Spleen (tissue), 11 donors: ENCODE data around the gene CEMP1. TPM values are rescaled to one million over a fixed set of nuclear protein-coding genes. Genes with fewer than 3 reads are reported as not detected.

ENCODE experiments used
- DNase-seq: peaks from one replicate; pipeline ENCODE4 v3.0.0-alpha.2; 2020
- H3K27ac ChIP-seq, 8 donors: fragments of 200-600 bp; sonication (generic) in 7 of 8; 1 replicate in 4 of 8; 2 replicates in 4 of 8; pipeline versions ENCODE4 v1.5.0 to v1.8.0; 2016 to 2021; ENCODE audit warnings: inconsistent platforms in 4 of 8, mild to moderate bottlenecking in 4 of 8, moderate library complexity in 1 of 8
- H3K27me3 ChIP-seq, 7 donors: fragments of 200-600 bp; sonication (generic) in 6 of 7; replicated peaks in 1 of 7; 1 replicate in 4 of 7; 2 replicates in 3 of 7; pipeline versions ENCODE4 v1.5.0 to v1.8.0; 2016 to 2021; ENCODE audit warnings: inconsistent platforms in 3 of 7, mild to moderate bottlenecking in 1 of 7
- H3K36me3 ChIP-seq, 6 donors: fragments of 200-600 bp; sonication (generic) in 5 of 6; 1 replicate in 4 of 6; 2 replicates in 2 of 6; pipeline versions ENCODE4 v1.5.0 to v1.8.0; 2016 to 2021; ENCODE audit warnings: inconsistent platforms in 2 of 6
- H3K4me1 ChIP-seq, 6 donors: fragments of 200-600 bp; sonication (generic) in 5 of 6; 1 replicate in 3 of 6; 2 replicates in 3 of 6; pipeline versions ENCODE4 v1.5.0 to v1.8.0; 2016 to 2021; ENCODE audit warnings: inconsistent platforms in 3 of 6
- H3K4me3 ChIP-seq, 8 donors: fragments of 200-600 bp; sonication (generic) in 7 of 8; 1 replicate in 4 of 8; 2 replicates in 4 of 8; pipeline versions ENCODE4 v1.5.0 to v1.8.0; 2016 to 2021; ENCODE audit warnings: inconsistent platforms in 4 of 8, mild to moderate bottlenecking in 4 of 8, moderate library complexity in 2 of 8
- H3K9me3 ChIP-seq, 8 donors: fragments of 200-600 bp; sonication (generic) in 7 of 8; 1 replicate in 4 of 8; 2 replicates in 4 of 8; pipeline versions ENCODE4 v1.5.0 to v1.8.0; 2016 to 2021; ENCODE audit warnings: inconsistent platforms in 4 of 8
- CTCF ChIP-seq, 11 experiments: fragments of 200-600 bp in 7 of 11; fragments of 450-650 bp in 4 of 11; sonication (generic) in 4 of 11; IDR thresholded peaks in 8 of 11; conservative IDR thresholded peaks in 3 of 11; 1 replicate in 7 of 11; 2 replicates in 4 of 11; pipeline versions ENCODE4 v1.4.0 to v1.8.0; 2016 to 2021; ENCODE audit warnings: antibody characterized with exemption in 11 of 11, inconsistent platforms in 4 of 11, mild to moderate bottlenecking in 1 of 11
- POLR2A ChIP-seq, 3 donors: fragments of 450-650 bp; IDR thresholded peaks; one replicate each; pipeline ENCODE4 v1.5.1; 2017; ENCODE audit warnings: antibody characterized with exemption in 3 of 3, mild to moderate bottlenecking in 1 of 3
- POLR2AphosphoS5 ChIP-seq, 3 donors: sonication (generic); formaldehyde crosslinking; IDR thresholded peaks; one replicate each; pipeline ENCODE4 v1.5.1; 2017; ENCODE audit warnings: antibody characterized with exemption in 3 of 3
- WGBS, 5 donors: extraction: QIAGEN DNeasy Blood & Tissue Kit in 3 of 5; methylation state at CpG; one replicate each; pipeline versions ENCODE4 v1.1.5 to v1.1.7; 2013 to 2018; 5-methylcytosine and 5-hydroxymethylcytosine counted together
- intact Hi-C: fragments of 100-400 bp; cut with DNase I; formaldehyde crosslinking; loops from one replicate; pipeline ENCODE4 v1.15.0; 2023; ENCODE audit warnings: low total_unique reads
- polyA plus RNA-seq, 3 donors: library from polyadenylated mRNA; stranded (reverse); fragments of 200-250 nt; gene quantifications; one replicate each; pipeline ENCODE4 v1.2.1, GENCODE V29; 2013
- total RNA-seq, 7 donors: library from RNA; depleted of rRNA in 3 of 7; stranded (reverse); fragments of >200 nt in 3 of 7; fragmentation: NEBNext Ultra II Directional in 4 of 7; extraction: Animal tissue kit (Norgen Biotek cat#: 25700) in 4 of 7; gene quantifications; one replicate each; pipeline versions ENCODE4 v1.1.0 to v1.2.1, GENCODE V29; 2016 to 2021
- donor health status: healthy with polysubstance abuse.
- donor health status: DM: no; HTN: no; CAD: no; lungs with moderate emphysema.
- donor health status: DM: no; HTN: no; CAD: no.
- donor health status: Bipolar disorder and iron deficiency.
- donor health status: healthy.
- donor health status: DM: no; HTN: no; CAD: no.
- donor health status: DM: yes; HTN: yes; CAD: no.

Gene CEMP1
- total and polyA plus RNA-seq, 10 donors = 0.37 to 1.5 (median 0.74) TPM; not detected in 5

GRCh38 chr16:2483939-2484897, 47.0 kb downstream of the CEMP1 start:
- no peak overlapping the region for H3K27ac ChIP-seq
- no peak overlapping the region for H3K4me3 ChIP-seq

GRCh38 chr16:2482708-2483534, 48.3 kb downstream of the CEMP1 start:
- DNase-seq = no peak
- H3K4me1 ChIP-seq = peaks cover 7 to 57% (median 25%) of the 10 kb centered on the region in 6 donors
- H3K4me3 ChIP-seq = peak overlapping the region in 1 of 8 donors; percentile 8
- TF ChIP-seq CTCF (IDR thresholded peaks at IDR 0.05 in 8 of 11, conservative IDR thresholded peaks at IDR 0.05 in 3 of 11) = no peak
- TF ChIP-seq POLR2AphosphoS5 (IDR thresholded peaks at IDR 0.05) = peak; percentile 11 to 67 (median 44)
- H3K36me3 ChIP-seq = peaks cover 0 to 19% (median 0%) of the 10 kb centered on the region in 6 donors
- WGBS, 5 donors = 61 to 79% (median 68%) methylated on average over 31 to 32 of the region's 32 CpGs
- intact Hi-C loops = no loop called here
- H3K27me3 ChIP-seq = no peaks in the 10 kb centered on the region
- no peaks in the 10 kb centered on the region for H3K9me3 ChIP-seq
- H3K27ac ChIP-seq = peak overlapping the region in 7 of 8 donors; percentile 9 to 68 (median 46)

More at GRCh38 chr16:2483939-2484897, 47.0 kb downstream of the CEMP1 start:
- Histone ChIP-seq H3K27me3 (no peaks in the 10 kb centered on the region), H3K4me1 (peaks cover 7 to 61% (median 28%) of the 10 kb centered on the region in 6 donors), H3K9me3 (no peaks in the 10 kb centered on the region), H3K36me3 (peaks cover 0 to 18% (median 0%) of the 10 kb centered on the region in 6 donors)
- 90 to 95% (median 93%) methylated on average over 15 to 16 of the region's 16 CpGs for WGBS, 5 donors
- no peak for DNase-seq
- intact Hi-C loops = no loop called here
- no peak for TF ChIP-seq CTCF (IDR thresholded peaks at IDR 0.05 in 8 of 11, conservative IDR thresholded peaks at IDR 0.05 in 3 of 11)
- TF ChIP-seq POLR2A (IDR thresholded peaks at IDR 0.05) = no peak
- TF ChIP-seq POLR2AphosphoS5 (IDR thresholded peaks at IDR 0.05) = no peak

GRCh38 chr16:2482249-2482648, 49.0 kb downstream of the CEMP1 start:
- TF ChIP-seq POLR2AphosphoS5 (IDR thresholded peaks at IDR 0.05) = no peak
- no peak for TF ChIP-seq CTCF (IDR thresholded peaks at IDR 0.05 in 8 of 11, conservative IDR thresholded peaks at IDR 0.05 in 3 of 11)
- TF ChIP-seq POLR2A (IDR thresholded peaks at IDR 0.05) = no peak
- peak overlapping the region in 6 of 8 donors; percentile 9 to 68 (median 52) for H3K27ac ChIP-seq
- intact Hi-C loops = no loop called here
- H3K9me3 ChIP-seq = no peaks in the 10 kb centered on the region
- DNase-seq = no peak
- no peaks in the 10 kb centered on the region for H3K27me3 ChIP-seq
- no peak overlapping the region for H3K4me3 ChIP-seq
- H3K36me3 ChIP-seq = peaks cover 0 to 19% (median 0%) of the 10 kb centered on the region in 6 donors
- H3K4me1 ChIP-seq = peaks cover 6 to 54% (median 18%) of the 10 kb centered on the region in 6 donors
- WGBS, 5 donors = 77 to 86% (median 82%) methylated on average over 13 of the region's 13 CpGs
